ENCODE measurements around the gene OPA1. TPM values are rescaled to one million over a fixed set of nuclear protein-coding genes. Genes with fewer than 3 reads are reported as not detected.

OPA1 gene
- polyA plus RNA-seq = 45.5 TPM
- long read RNA-seq, donor 1, partial matches to known transcripts = 8 of 8 reads
- long read RNA-seq, donor 1, other reads (novel, unspliced or antisense) = 0 of 8 reads
- long read RNA-seq, donor 2, full-length matches to known transcripts = 2 of 2 reads
- long read RNA-seq, donor 2, partial matches to known transcripts = 0 of 2 reads
- long read RNA-seq, donor 2, other reads (novel, unspliced or antisense) = 0 of 2 reads
- long read RNA-seq, donor 3 = 0 reads
- long read RNA-seq, donor 4 = 0 reads
- long read RNA-seq, donor 5, full-length matches to known transcripts = 2 of 2 reads
- long read RNA-seq, donor 5, partial matches to known transcripts = 0 of 2 reads
- long read RNA-seq, donor 5, other reads (novel, unspliced or antisense) = 0 of 2 reads
- long read RNA-seq, donor 6, full-length matches to known transcripts = 5 of 10 reads
- long read RNA-seq, donor 6, partial matches to known transcripts = 5 of 10 reads
- long read RNA-seq, donor 6, other reads (novel, unspliced or antisense) = 0 of 10 reads
- long read RNA-seq, donor 7, full-length matches to known transcripts = 1 of 1 reads
- long read RNA-seq, donor 7, partial matches to known transcripts = 0 of 1 reads
- long read RNA-seq, donor 7, other reads (novel, unspliced or antisense) = 0 of 1 reads
- long read RNA-seq, donor 8, full-length matches to known transcripts = 2 of 8 reads
- long read RNA-seq, donor 8, partial matches to known transcripts = 6 of 8 reads
- long read RNA-seq, donor 8, other reads (novel, unspliced or antisense) = 0 of 8 reads
- long read RNA-seq, donor 9, partial matches to known transcripts = 0 of 2 reads
- long read RNA-seq, donor 9, other reads (novel, unspliced or antisense) = 0 of 2 reads
- long read RNA-seq, donor 10, full-length matches to known transcripts = 6 of 6 reads
- long read RNA-seq, donor 10, partial matches to known transcripts = 0 of 6 reads
- long read RNA-seq, donor 10, other reads (novel, unspliced or antisense) = 0 of 6 reads
- long read RNA-seq, donor 11, full-length matches to known transcripts = 2 of 2 reads
- long read RNA-seq, donor 11, partial matches to known transcripts = 0 of 2 reads
- long read RNA-seq, donor 11, other reads (novel, unspliced or antisense) = 0 of 2 reads

DNA sequence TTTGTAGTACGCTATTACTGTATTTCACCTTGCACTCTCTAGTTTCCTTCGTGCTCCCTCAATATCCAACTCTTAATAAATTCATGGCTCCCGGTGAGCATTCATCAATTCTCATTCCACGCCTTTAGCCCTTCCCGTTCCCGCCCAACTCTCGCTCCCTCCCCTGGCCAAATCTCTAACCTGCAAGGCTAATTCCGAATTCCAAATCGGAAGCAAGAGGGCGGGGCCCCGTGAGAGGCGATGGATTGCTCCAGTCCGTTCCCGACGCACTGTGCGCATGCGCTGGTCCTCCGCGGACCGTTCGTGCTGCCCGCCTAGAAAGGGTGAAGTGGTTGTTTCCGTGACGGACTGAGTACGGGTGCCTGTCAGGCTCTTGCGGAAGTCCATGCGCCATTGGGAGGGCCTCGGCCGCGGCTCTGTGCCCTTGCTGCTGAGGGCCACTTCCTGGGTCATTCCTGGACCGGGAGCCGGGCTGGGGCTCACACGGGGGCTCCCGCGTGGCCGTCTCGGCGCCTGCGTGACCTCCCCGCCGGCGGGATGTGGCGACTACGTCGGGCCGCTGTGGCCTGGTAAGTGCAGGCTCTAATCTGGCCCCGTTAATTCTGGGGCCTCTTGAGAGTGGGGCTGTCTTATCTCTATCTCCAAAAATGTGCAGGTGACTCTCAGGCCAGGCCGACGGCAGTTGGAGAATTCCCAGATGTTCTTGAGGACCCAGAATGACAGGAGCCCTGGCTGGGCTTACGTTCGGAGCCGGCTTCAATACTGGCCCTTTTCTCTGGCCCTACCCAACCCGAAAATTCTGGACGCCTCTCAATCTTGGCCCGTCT, at the start of gene OPA1:
TSS of gene OPA1 (plus strand) at position 368 of the 827 bp plus-strand sequence. CDS start at position 538, 170 bp downstream.
- 0% methylated on average over 4 of the region's 55 CpGs for WGBS (ENCODE audit: insufficient coverage, low lambda C conversion rate)
- DNase-seq = peak; percentile 98 to 99
- H3K27ac ChIP-seq (ENCODE audit: low read length) = peak within 1 kb of the TSS; percentile 79
- no peaks in the 10 kb centered on the region for H3K9me3 ChIP-seq (ENCODE audit: control insufficient read depth, low read depth, low read length)
- no peaks in the 10 kb centered on the region for H3K27me3 ChIP-seq (ENCODE audit: control insufficient read depth, insufficient read depth, low read length)
- H3K4me1 ChIP-seq (ENCODE audit: control insufficient read depth, insufficient read depth, low read length) = peaks cover 6% of the 10 kb centered on the region
- H3K4me3 ChIP-seq (ENCODE audit: low read length) = peak within 1 kb of the TSS; percentile 69
- H3K36me3 ChIP-seq (ENCODE audit: control insufficient read depth, insufficient read depth, low read length) = no peaks in the 10 kb centered on the region

GRCh38 chr3:193544289-193544688, 48.7 kb upstream of the OPA1 start:
- H3K27me3 ChIP-seq (ENCODE audit: control insufficient read depth, insufficient read depth, low read length) = no peaks in the 10 kb centered on the region
- no CpG with 5 or more reads among the region's 1 CpG for WGBS (ENCODE audit: insufficient coverage, low lambda C conversion rate)
- H3K4me3 ChIP-seq (ENCODE audit: low read length) = no peak overlapping the region
- H3K36me3 ChIP-seq (ENCODE audit: control insufficient read depth, insufficient read depth, low read length) = no peaks in the 10 kb centered on the region
- no peak for DNase-seq
- H3K4me1 ChIP-seq (ENCODE audit: control insufficient read depth, insufficient read depth, low read length) = no peaks in the 10 kb centered on the region
- H3K9me3 ChIP-seq (ENCODE audit: control insufficient read depth, low read depth, low read length) = no peaks in the 10 kb centered on the region
- no peak overlapping the region for H3K27ac ChIP-seq (ENCODE audit: low read length)

GRCh38 chr3:193545304-193545703, 47.7 kb upstream of the OPA1 start:
- WGBS (ENCODE audit: insufficient coverage, low lambda C conversion rate) = no CpG with 5 or more reads among the region's 1 CpG
- H3K27me3 ChIP-seq (ENCODE audit: control insufficient read depth, insufficient read depth, low read length) = no peaks in the 10 kb centered on the region
- no peaks in the 10 kb centered on the region for H3K4me1 ChIP-seq (ENCODE audit: control insufficient read depth, insufficient read depth, low read length)
- H3K4me3 ChIP-seq (ENCODE audit: low read length) = no peak overlapping the region
- H3K36me3 ChIP-seq (ENCODE audit: control insufficient read depth, insufficient read depth, low read length) = no peaks in the 10 kb centered on the region
- no peak overlapping the region for H3K27ac ChIP-seq (ENCODE audit: low read length)
- DNase-seq = no peak
- H3K9me3 ChIP-seq (ENCODE audit: control insufficient read depth, low read depth, low read length) = no peaks in the 10 kb centered on the region

- Histone ChIP-seq H3K4me3 (ENCODE audit: low read length) (no peak overlapping the region), H3K27me3 (ENCODE audit: control insufficient read depth, insufficient read depth, low read length) (no peaks in the 10 kb centered on the region), H3K27ac (ENCODE audit: low read length) (no peak overlapping the region), H3K4me1 (ENCODE audit: control insufficient read depth, insufficient read depth, low read length) (no peaks in the 10 kb centered on the region), H3K36me3 (ENCODE audit: control insufficient read depth, insufficient read depth, low read length) (no peaks in the 10 kb centered on the region), H3K9me3 (ENCODE audit: control insufficient read depth, low read depth, low read length) (no peaks in the 10 kb centered on the region)
- DNase-seq = no peak
Observed at GRCh38 chr3:193546129-193546528, 46.9 kb upstream of the OPA1 start.

DNA sequence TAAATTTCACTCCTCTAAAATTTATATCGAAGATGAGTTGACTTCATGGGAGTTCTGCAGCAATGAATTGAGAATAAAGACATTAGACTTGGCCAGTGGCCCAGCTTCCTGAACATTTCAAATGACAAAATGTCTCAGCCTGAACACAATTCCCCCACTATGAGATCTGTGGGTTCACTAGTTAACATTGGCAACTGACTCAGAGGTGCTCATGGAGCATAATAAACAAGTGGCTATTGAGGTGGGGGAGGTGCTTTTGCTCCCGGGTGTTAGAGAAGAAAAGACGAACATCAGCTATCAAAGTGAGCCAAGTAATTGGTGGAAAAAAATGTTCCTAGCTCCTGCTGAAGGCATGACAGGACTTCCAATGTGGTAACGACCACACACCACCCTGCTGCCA, 44.6 kb upstream of the OPA1 start:
- DNase-seq = no peak
- no peaks in the 10 kb centered on the region for H3K27me3 ChIP-seq (ENCODE audit: control insufficient read depth, insufficient read depth, low read length)
- no CpG with 5 or more reads among the region's 4 CpGs for WGBS (ENCODE audit: insufficient coverage, low lambda C conversion rate)
- no peak overlapping the region for H3K27ac ChIP-seq (ENCODE audit: low read length)
- no peaks in the 10 kb centered on the region for H3K36me3 ChIP-seq (ENCODE audit: control insufficient read depth, insufficient read depth, low read length)
- H3K4me1 ChIP-seq (ENCODE audit: control insufficient read depth, insufficient read depth, low read length) = no peaks in the 10 kb centered on the region
- no peaks in the 10 kb centered on the region for H3K9me3 ChIP-seq (ENCODE audit: control insufficient read depth, low read depth, low read length)
- H3K4me3 ChIP-seq (ENCODE audit: low read length) = no peak overlapping the region

- H3K36me3 ChIP-seq (ENCODE audit: control insufficient read depth, insufficient read depth, low read length) = no peaks in the 10 kb centered on the region
- H3K4me3 ChIP-seq (ENCODE audit: low read length) = no peak overlapping the region
- H3K4me1 ChIP-seq (ENCODE audit: control insufficient read depth, insufficient read depth, low read length) = peaks cover 5% of the 10 kb centered on the region
- H3K9me3 ChIP-seq (ENCODE audit: control insufficient read depth, low read depth, low read length) = no peaks in the 10 kb centered on the region
- no peaks in the 10 kb centered on the region for H3K27me3 ChIP-seq (ENCODE audit: control insufficient read depth, insufficient read depth, low read length)
- no peak overlapping the region for H3K27ac ChIP-seq (ENCODE audit: low read length)
- WGBS (ENCODE audit: insufficient coverage, low lambda C conversion rate) = no CpG with 5 or more reads among the region's 1 CpG
- no peak for DNase-seq
Observed at GRCh38 chr3:193552923-193553322, 40.1 kb upstream of the OPA1 start.

DNA sequence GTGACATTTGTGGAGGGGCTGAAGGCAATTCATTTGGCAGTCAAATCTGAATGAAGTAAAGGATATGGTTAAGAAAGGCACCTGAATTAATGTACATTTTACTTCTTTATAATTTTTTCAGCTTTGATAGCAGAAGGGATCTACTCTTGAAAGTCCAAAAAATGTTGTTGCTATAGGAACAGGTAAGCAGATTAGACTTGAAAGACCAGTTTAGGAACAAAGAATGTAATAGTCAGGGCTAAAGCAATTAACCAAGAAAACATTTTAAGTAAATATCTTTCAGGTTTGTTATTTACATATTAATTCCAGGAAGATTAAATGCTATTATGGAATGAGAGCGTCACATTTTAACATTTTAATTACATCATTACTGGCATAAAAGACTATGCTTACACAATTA, 39.4 kb upstream of the OPA1 start:
- no CpG with 5 or more reads among the region's 1 CpG for WGBS (ENCODE audit: insufficient coverage, low lambda C conversion rate)
- no peak overlapping the region for H3K27ac ChIP-seq (ENCODE audit: low read length)
- no peak for DNase-seq

DNA sequence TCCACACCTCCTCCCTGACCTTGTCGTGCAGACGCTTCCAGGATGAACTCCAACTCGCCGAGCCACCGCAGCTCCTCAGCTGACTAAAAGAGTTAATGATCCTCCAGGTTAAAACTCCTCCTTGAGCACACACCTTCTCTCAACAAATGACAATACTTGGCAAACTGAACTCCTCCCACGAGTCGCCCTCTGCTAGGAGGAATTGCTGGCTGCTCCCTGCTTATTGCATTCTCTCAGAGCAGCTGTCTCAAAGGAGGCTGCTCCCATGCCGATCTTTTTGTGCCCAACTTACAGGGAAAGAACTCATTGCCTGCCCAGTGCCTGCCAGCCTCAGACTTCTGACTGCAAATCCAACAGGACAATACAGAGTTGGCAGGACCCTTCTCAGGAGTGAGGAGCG, 38.2 kb upstream of the OPA1 start, which contains the start of gene ATP13A4:
TSS of gene ATP13A4 (minus strand) at position 85 of the 400 bp plus-strand sequence. CDS start 96 bp downstream, outside the sequence.
- Histone ChIP-seq H3K4me1 (ENCODE audit: control insufficient read depth, insufficient read depth, low read length) (peaks cover 5% of the 10 kb centered on the region), H3K9me3 (ENCODE audit: control insufficient read depth, low read depth, low read length) (no peaks in the 10 kb centered on the region), H3K4me3 (ENCODE audit: low read length) (peak within 1 kb of the TSS; percentile 48), H3K36me3 (ENCODE audit: control insufficient read depth, insufficient read depth, low read length) (no peaks in the 10 kb centered on the region), H3K27ac (ENCODE audit: low read length) (peak within 1 kb of the TSS; percentile 83), H3K27me3 (ENCODE audit: control insufficient read depth, insufficient read depth, low read length) (no peaks in the 10 kb centered on the region)
- DNase-seq = peak; percentile 79 to 92
- WGBS (ENCODE audit: insufficient coverage, low lambda C conversion rate) = no CpG with 5 or more reads among the region's 9 CpGs

More for the DNA sequence above, 39.4 kb upstream of the OPA1 start:
- no peaks in the 10 kb centered on the region for H3K9me3 ChIP-seq (ENCODE audit: control insufficient read depth, low read depth, low read length)
- peak overlapping the region; percentile 48 for H3K4me3 ChIP-seq (ENCODE audit: low read length)
- peaks cover 5% of the 10 kb centered on the region for H3K4me1 ChIP-seq (ENCODE audit: control insufficient read depth, insufficient read depth, low read length)
- H3K27me3 ChIP-seq (ENCODE audit: control insufficient read depth, insufficient read depth, low read length) = no peaks in the 10 kb centered on the region
- no peaks in the 10 kb centered on the region for H3K36me3 ChIP-seq (ENCODE audit: control insufficient read depth, insufficient read depth, low read length)

- Histone ChIP-seq H3K27me3 (ENCODE audit: control insufficient read depth, insufficient read depth, low read length) (no peaks in the 10 kb centered on the region), H3K27ac (ENCODE audit: low read length) (no peak overlapping the region)
- WGBS (ENCODE audit: insufficient coverage, low lambda C conversion rate) = no CpG with 5 or more reads among the region's 2 CpGs
Observed at GRCh38 chr3:193556841-193557240, 36.2 kb upstream of the OPA1 start.

More at GRCh38 chr3:193556841-193557240, 36.2 kb upstream of the OPA1 start:
- Histone ChIP-seq H3K4me3 (ENCODE audit: low read length) (no peak overlapping the region), H3K4me1 (ENCODE audit: control insufficient read depth, insufficient read depth, low read length) (peaks cover 5% of the 10 kb centered on the region), H3K9me3 (ENCODE audit: control insufficient read depth, low read depth, low read length) (no peaks in the 10 kb centered on the region), H3K36me3 (ENCODE audit: control insufficient read depth, insufficient read depth, low read length) (no peaks in the 10 kb centered on the region)
- DNase-seq = peak in 1 of 2 donors; percentile 48

Measured in large intestine (tissue), 12 donors.